B cell (primary cell): ENCODE measurements around the gene SIRT4. TPM values are rescaled to one million over a fixed set of nuclear protein-coding genes. Genes with fewer than 3 reads are reported as not detected.

Experiments used
- ATAC-seq: fragments of 200-7000 bp; cut with Tn5 transposase; one replicate; pipeline ENCODE4 v1.10.0; 2021; ENCODE audit warnings: low read depth, mild to moderate bottlenecking, moderate number of reproducible peaks, moderate library complexity
- CTCF ChIA-PET: fragments of 350-600 bp; sonication (Branson Sonifier 250); formaldehyde crosslinking; loops from one replicate; lab custom pipeline; 2021; ENCODE audit warnings: antibody characterized with exemption, inconsistent platforms; lab: Charles Lee
- POLR2A ChIA-PET: fragments of 350-600 bp; sonication (Branson Sonifier 250); formaldehyde crosslinking; loops from one replicate; lab custom pipeline; 2021; ENCODE audit warnings: antibody characterized with exemption; lab: Charles Lee
- DNase-seq: peaks from one replicate; pipeline ENCODE4 v3.0.0; 2013
- H2AFZ ChIP-seq: 2 replicates; pipeline ENCODE4 v1.6.1; 2012; ENCODE audit warnings: mild to moderate bottlenecking, low read depth, low read length; ENCODE audit not compliant: insufficient read depth, poor library complexity, severe bottlenecking
- H3K27ac ChIP-seq, 2 donors: 1 replicate in 1 of 2; 2 replicates in 1 of 2; pipeline ENCODE4 v1.5.1; 2012 to 2013; ENCODE audit warnings: low read length in 2 of 2, mild to moderate bottlenecking in 2 of 2, moderate library complexity in 1 of 2
- H3K27me3 ChIP-seq, 4 experiments: fragments of 200-600 bp in 1 of 4; sonication (generic) in 1 of 4; replicated peaks in 1 of 4; 1 replicate in 2 of 4; 2 replicates in 2 of 4; pipeline versions ENCODE4 v1.6.1 to v1.7.0; 2013 to 2016; ENCODE audit warnings: low read length in 3 of 4, mild to moderate bottlenecking in 2 of 4, mixed read lengths in 1 of 4, moderate library complexity in 1 of 4; ENCODE audit not compliant: insufficient read depth in 4 of 4, control insufficient read depth in 3 of 4; ENCODE audit errors: control extremely low read depth in 1 of 4
- H3K36me3 ChIP-seq, 2 experiments: replicated peaks in 1 of 2; 1 replicate in 1 of 2; 2 replicates in 1 of 2; pipeline versions ENCODE4 v1.6.1 to v1.7.1; 2013; ENCODE audit warnings: low read length in 1 of 2; ENCODE audit not compliant: insufficient read depth in 2 of 2, control insufficient read depth in 1 of 2; ENCODE audit errors: control extremely low read depth in 1 of 2, extremely low read depth in 1 of 2
- H3K4me1 ChIP-seq, 2 donors: fragments of 200-600 bp in 1 of 2; sonication (generic) in 1 of 2; 1 replicate in 1 of 2; 2 replicates in 1 of 2; pipeline versions ENCODE4 v1.5.1 to v1.6.1; 2013 to 2017; ENCODE audit warnings: low read length in 2 of 2; ENCODE audit not compliant: control insufficient read depth in 2 of 2, insufficient read depth in 2 of 2
- H3K4me2 ChIP-seq: replicated peaks from 2 replicates; pipeline ENCODE3; 2012; ENCODE audit warnings: mild to moderate bottlenecking, low read depth, low read length; ENCODE audit not compliant: poor library complexity, severe bottlenecking
- H3K4me3 ChIP-seq, 5 experiments: fragments of 200-600 bp in 1 of 5; sonication (generic) in 1 of 5; 1 replicate in 3 of 5; 2 replicates in 2 of 5; pipeline versions ENCODE4 v1.5.1 to v1.7.0; 2011 to 2016; ENCODE audit warnings: low read length in 4 of 5, mild to moderate bottlenecking in 4 of 5, low read depth in 2 of 5, control low read depth in 1 of 5, moderate library complexity in 1 of 5; ENCODE audit not compliant: insufficient read depth in 1 of 5; ENCODE audit errors: control extremely low read depth in 1 of 5, extremely low read depth in 1 of 5
- H3K79me2 ChIP-seq: fragments of 200-600 bp; sonication (generic); one replicate; pipeline ENCODE4 v1.6.0; 2016; ENCODE audit warnings: low read length; ENCODE audit not compliant: control insufficient read depth, insufficient read depth
- H3K9ac ChIP-seq: fragments of 200-600 bp; sonication (generic); 2 replicates; pipeline ENCODE4 v1.6.1; 2017; ENCODE audit warnings: mild to moderate bottlenecking, low read length, moderate library complexity
- H3K9me3 ChIP-seq, 3 donors: one replicate each; pipeline versions ENCODE4 v1.6.1 to v1.7.1; 2013; ENCODE audit warnings: low read length in 2 of 3; ENCODE audit not compliant: control insufficient read depth in 2 of 3, insufficient read depth in 1 of 3; ENCODE audit errors: control extremely low read depth in 1 of 3
- H4K20me1 ChIP-seq: 2 replicates; pipeline ENCODE4 v1.6.0; 2012; ENCODE audit warnings: mild to moderate bottlenecking, low read length; ENCODE audit not compliant: insufficient read depth, control insufficient read depth, poor library complexity, severe bottlenecking
- H3K27ac Mint-ChIP-seq: one replicate; pipeline ENCODE4 v1.8.0; 2021; ENCODE audit warnings: mixed read lengths
- H3K27me3 Mint-ChIP-seq: one replicate; pipeline ENCODE4 v1.8.0; 2021; ENCODE audit warnings: mixed read lengths
- H3K4me1 Mint-ChIP-seq: one replicate; pipeline ENCODE4 v1.8.0; 2021; ENCODE audit warnings: mixed read lengths
- H3K4me3 Mint-ChIP-seq: one replicate; pipeline ENCODE4 v1.8.0; 2021; ENCODE audit warnings: mixed read lengths
- H3K9me3 Mint-ChIP-seq: one replicate; pipeline ENCODE4 v1.8.0; 2022; ENCODE audit warnings: mixed read lengths; ENCODE audit not compliant: insufficient read depth
- CTCF ChIP-seq: fragments of 200-600 bp; IDR thresholded peaks from one replicate; pipeline ENCODE4 v1.8.0; 2022; ENCODE audit warnings: antibody characterized with exemption, mild to moderate bottlenecking
- EZH2 ChIP-seq: IDR thresholded peaks from 2 replicates; pipeline ENCODE4 v1.6.1; 2012; ENCODE audit warnings: borderline replicate concordance, low read depth, mild to moderate bottlenecking, moderate library complexity, low read length; ENCODE audit not compliant: insufficient read depth, poor library complexity, severe bottlenecking
- whole genome bisulfite sequencing: methylation state at CpG from one replicate; pipeline ENCODE4 v1.1.5; 2013; ENCODE audit warnings: missing lambda C conversion rate; ENCODE audit not compliant: insufficient coverage; 5-methylcytosine and 5-hydroxymethylcytosine counted together
- intact Hi-C: fragments of 100-400 bp; cut with micrococcal nuclease; formaldehyde crosslinking; loops from one replicate; pipeline ENCODE4 v1.10.0; 2022
- polyA plus RNA-seq: library from polyadenylated mRNA; depleted of rRNA; stranded (reverse); fragments of >200 nt; gene quantifications from 2 replicates; pipeline ENCODE4 v1.2.3, GENCODE V29; 2012
- total RNA-seq, 2 donors: library from RNA; stranded (reverse); fragments of 120-200 nt in 1 of 2; gene quantifications; 1 replicate in 1 of 2; 2 replicates in 1 of 2; pipeline versions ENCODE4 v1.2.3 to v1.2.4, GENCODE V29; 2013 to 2022

SIRT4 gene
- total and polyA plus RNA-seq, 2 donors (not counting 1 experiment from before 2014, with no cell fraction given) = 1.5 to 4.8 TPM

- Histone ChIP-seq H2AFZ (peak overlapping the region; percentile 96), H3K4me3 (peak overlapping the region; percentile 55 to 78 (median 66)), H3K79me2 (no peaks in the 10 kb centered on the region), H3K4me2 (peak overlapping the region; percentile 84), H3K36me3 (no peaks in the 10 kb centered on the region), H3K9me3 (peaks cover 0 to 5% (median 0%) of the 10 kb centered on the region in 3 donors), H3K27me3 (peaks cover 0 to 6% (median 0%) of the 10 kb centered on the region in 4 experiments), H3K9ac (peak overlapping the region; percentile 73), H3K27ac (peak overlapping the region; percentile 86 to 95), H3K4me1 (peaks cover 10 to 13% of the 10 kb centered on the region in 2 donors), H4K20me1 (no peaks in the 10 kb centered on the region)
- intact Hi-C loops = loop anchor here (1.0 to 5.0 kb wide), 5 partner anchors 15 to 152 kb away; partner anchors contain the start of genes COX6A1, RNU4-1, RPLP0 and SIRT4
- DNase-seq (peak; percentile 99), ATAC-seq (peak; percentile 99)
- Mint-ChIP-seq H3K4me1 (peaks cover 14% of the 10 kb centered on the region), H3K27ac (peak overlapping the region; percentile 75), H3K27me3 (peaks cover 3% of the 10 kb centered on the region), H3K9me3 (peaks cover 2% of the 10 kb centered on the region), H3K4me3 (peak overlapping the region; percentile 76)
- WGBS = 0% methylated on average over 24 of the region's 42 CpGs
- TF ChIP-seq EZH2 (no peak), CTCF (peak; percentile 50)
- ChIA-PET CTCF (interaction anchor here (0.7 to 3.5 kb wide), 13 partner anchors 9 to 177 kb away, joined by 3 to 24 read pairs (median 4); partner anchors contain the start of genes RNU4-1, RPLP0 and SIRT4), POLR2A (interaction anchor here (0.7 to 1.8 kb wide), 5 partner anchors 11 to 116 kb away, joined by 3 to 21 read pairs (median 4); partner anchors contain the start of genes RNU4-1, RNU4-2, RPLP0 and SIRT4)
These were observed 15.3 kb downstream of the SIRT4 start for GRCh38 chr12:120317224-120318105.
